K562 (cell line): Measurements from ENCODE around the gene HES5. TPM values are rescaled to one million over a fixed set of nuclear protein-coding genes. Genes with fewer than 3 reads are reported as not detected.
A peak's percentile ranks its signal among the peaks of the same experiment; 100 is the strongest.

Experiments used
- ATAC-seq: fragments of 200-7000 bp; cut with Tn5 transposase; 3 replicates; pipeline ENCODE4 v1.9.1; 2020; ENCODE audit warnings: moderate library complexity
- BruUV-seq: library from RNA; stranded (reverse); fragments of 400-500 nt; replicated peaks from 2 replicates; lab custom pipeline; 2021; lab: Mats Ljungman, UMichigan
- CTCF ChIA-PET: fragments of 300-600 bp; formaldehyde crosslinking; extraction: SDS; loops from one replicate; lab custom pipeline; 2021; ENCODE audit warnings: low intra/inter-chr PET ratio; lab: Yijun Ruan, JAX
- POLR2A ChIA-PET: fragments of 300-600, 350-650 bp; sonication (Branson Sonifier 250); formaldehyde crosslinking; extraction: SDS; loops from one replicate; lab custom pipeline; 2021; ENCODE audit warnings: antibody characterized with exemption, inconsistent platforms; lab: Yijun Ruan, JAX
- DNase-seq, 4 experiments: peaks; one replicate each; pipeline versions ENCODE4 v3.0.0 to v3.0.0-alpha.2; 2011 to 2018; ENCODE audit warnings: low spot score in 3 of 4, mixed read lengths in 3 of 4; ENCODE audit errors: extremely low read depth in 1 of 4
- FAIRE-seq: peaks from 2 replicates; lab custom pipeline; 2011; peaks lifted over from hg19 to GRCh38; lab: Jason Lieb, UNC
- H2AFZ ChIP-seq: 2 replicates; pipeline ENCODE4 v1.6.0; 2011; ENCODE audit warnings: low read depth, low read length, control low read depth, inconsistent platforms
- H3K27ac ChIP-seq: fragments of 200-600 bp; 3 replicates; pipeline ENCODE4 v1.8.0; 2011; ENCODE audit warnings: low read depth, mild to moderate bottlenecking, control low read depth, inconsistent platforms, low read length, moderate library complexity, mixed read lengths; ENCODE audit errors: extremely low read depth
- H3K27me3 ChIP-seq, 2 experiments: fragments of 300-600 bp in 1 of 2; 2 replicates in 1 of 2; 3 replicates in 1 of 2; pipeline versions ENCODE4 v1.6.0 to v1.8.0; 2011; ENCODE audit warnings: inconsistent platforms in 2 of 2, low read length in 2 of 2, mild to moderate bottlenecking in 1 of 2, mixed read lengths in 1 of 2, moderate library complexity in 1 of 2; ENCODE audit not compliant: control insufficient read depth in 2 of 2, insufficient read depth in 2 of 2
- H3K36me3 ChIP-seq: fragments of 300-600 bp; 3 replicates; pipeline ENCODE4 v1.8.0; 2011; ENCODE audit warnings: mild to moderate bottlenecking, low read length, inconsistent platforms; ENCODE audit not compliant: control insufficient read depth, insufficient read depth
- H3K4me1 ChIP-seq, 2 experiments: fragments of 200-600 bp in 1 of 2; replicated peaks in 1 of 2; 2 replicates in 1 of 2; 3 replicates in 1 of 2; pipeline versions ENCODE4 v1.5.1 to v1.8.0; 2011; ENCODE audit warnings: inconsistent platforms in 2 of 2, low read length in 2 of 2, mild to moderate bottlenecking in 1 of 2, mixed read lengths in 1 of 2, moderate library complexity in 1 of 2; ENCODE audit not compliant: control insufficient read depth in 2 of 2, insufficient read depth in 2 of 2
- H3K4me2 ChIP-seq: 2 replicates; pipeline ENCODE4 v1.6.1; 2011; ENCODE audit warnings: low read length, control low read depth, inconsistent platforms, mixed read lengths; ENCODE audit not compliant: insufficient read depth
- H3K4me3 ChIP-seq: fragments of 200-600 bp; sonication (generic), shearing (Covaris generic); 2 replicates; pipeline ENCODE4 v1.5.1; 2016; ENCODE audit warnings: control low read depth, inconsistent platforms
- H3K79me2 ChIP-seq: fragments of 200-600 bp; 3 replicates; pipeline ENCODE4 v1.8.0; 2011; ENCODE audit warnings: low read length, inconsistent platforms; ENCODE audit not compliant: control insufficient read depth, insufficient read depth
- H3K9ac ChIP-seq, 2 experiments: 2 replicates each; pipeline versions ENCODE4 v1.6.0 to v1.6.1; 2011; ENCODE audit warnings: low read depth in 2 of 2, low read length in 2 of 2, control low read depth in 1 of 2, inconsistent platforms in 1 of 2, mild to moderate bottlenecking in 1 of 2, mixed read lengths in 1 of 2; ENCODE audit not compliant: insufficient read depth in 1 of 2
- H3K9me1 ChIP-seq: one replicate; pipeline ENCODE4 v1.6.0; 2011; ENCODE audit warnings: inconsistent platforms, mild to moderate bottlenecking, low read length, moderate library complexity; ENCODE audit not compliant: control insufficient read depth, insufficient read depth
- H3K9me3 ChIP-seq: replicated peaks from 2 replicates; pipeline ENCODE4 v1.5.1; 2011; ENCODE audit warnings: low read depth, low read length, inconsistent platforms; ENCODE audit not compliant: control insufficient read depth, insufficient read depth
- H4K20me1 ChIP-seq: replicated peaks from 2 replicates; pipeline ENCODE4 v1.6.1; 2011; ENCODE audit warnings: low read length, inconsistent platforms, mixed read lengths; ENCODE audit not compliant: control insufficient read depth, insufficient read depth
- CBX1 ChIP-seq: sonication (generic); IDR thresholded peaks from 2 replicates; pipeline ENCODE4 v1.6.1; 2016; ENCODE audit warnings: antibody characterized with exemption, low read depth, mild to moderate bottlenecking
- CREB1 ChIP-seq, 2 experiments: sonication (generic) in 1 of 2; formaldehyde crosslinking in 1 of 2; IDR thresholded peaks; 2 replicates each; pipeline versions ENCODE4 v1.6.1 to v1.8.0; 2012 to 2022; ENCODE audit warnings: inconsistent platforms in 1 of 2, mild to moderate bottlenecking in 1 of 2, missing genetic modification reagents in 1 of 2, moderate library complexity in 1 of 2
- CSDE1 ChIP-seq, 2 experiments: fragments of 450-650 bp; IDR thresholded peaks; 2 replicates each; pipeline ENCODE4 v1.6.1; 2016; ENCODE audit warnings: mild to moderate bottlenecking in 1 of 2
- CTCF ChIP-seq, 3 experiments: IDR thresholded peaks in 2 of 3; conservative IDR thresholded peaks in 1 of 3; 2 replicates each; pipeline ENCODE4 v1.5.1; 2011 to 2012; ENCODE audit warnings: low read length in 3 of 3, mild to moderate bottlenecking in 3 of 3, control low read depth in 2 of 3, improper control_type of control experiment in 1 of 3, inconsistent platforms in 1 of 3, low read depth in 1 of 3, mixed read lengths in 1 of 3, moderate library complexity in 1 of 3; ENCODE audit not compliant: insufficient read depth in 2 of 3
- CXXC5 ChIP-seq: fragments of 250-450 bp; sonication (Bioruptor Pico); IDR thresholded peaks from 2 replicates; pipeline ENCODE4 v1.8.0; 2022; ENCODE audit warnings: inconsistent platforms, mild to moderate bottlenecking, moderate library complexity
- EGR1 ChIP-seq: fragments of 450-650 bp; conservative IDR thresholded peaks from 2 replicates; pipeline ENCODE4 v1.6.1; 2017; ENCODE audit warnings: mild to moderate bottlenecking
- LARP7 ChIP-seq: fragments of 450-650 bp; IDR thresholded peaks from 2 replicates; pipeline ENCODE4 v1.6.1; 2016
- TFAP4 ChIP-seq: sonication (generic); formaldehyde crosslinking; IDR thresholded peaks from 2 replicates; pipeline ENCODE4 v1.8.0; 2022; ENCODE audit warnings: missing genetic modification reagents, mild to moderate bottlenecking, moderate library complexity, borderline replicate concordance
- XRCC5 ChIP-seq: fragments of 200-400 bp; formaldehyde crosslinking; IDR thresholded peaks from 2 replicates; pipeline ENCODE4 v1.6.1; 2017; ENCODE audit warnings: low read depth, mild to moderate bottlenecking, low read length
- ZBTB7A ChIP-seq: IDR thresholded peaks from 2 replicates; pipeline ENCODE4 v1.6.1; 2011; ENCODE audit warnings: low read depth, mild to moderate bottlenecking, low read length, moderate library complexity, borderline replicate concordance; ENCODE audit not compliant: control insufficient read depth
- ZNF24 ChIP-seq: fragments of 450-650 bp; IDR thresholded peaks from 2 replicates; pipeline ENCODE4 v1.6.1; 2016
- WGBS: fragments of 100-300 bp; shearing (Covaris generic); methylation state at CpG from one replicate; pipeline ENCODE4 v1.1.6; 2016; ENCODE audit warnings: low coverage, mixed read lengths; ENCODE audit not compliant: insufficient coverage; ENCODE audit errors: missing lambda C conversion rate; 5-methylcytosine and 5-hydroxymethylcytosine counted together
- in situ Hi-C: fragments of 300-500 bp; cut with MboI; formaldehyde crosslinking; loops from 4 replicates; pipeline ENCODE4 v1.15.0; 2018; ENCODE audit warnings: inconsistent platforms, mixed read lengths
- intact Hi-C: fragments of 100-400 bp; cut with micrococcal nuclease; formaldehyde crosslinking; loops from 2 replicates; pipeline ENCODE4 v1.14.2; 2022
- polyA plus RNA-seq, 8 experiments: library from polyadenylated mRNA; depleted of rRNA in 4 of 8; stranded (reverse) in 5 of 8; unstranded in 3 of 8; fragments of >200 nt; fragmentation: Nextera tagmentation in 2 of 8; fragmentation: Illumina TruSeq in 1 of 8; extraction: Ambion mirVana in 2 of 8; extraction: Trizol in 1 of 8; gene quantifications; 2 replicates each; pipeline versions ENCODE4 v1.2.1 to v1.2.3, GENCODE V29; 2011 to 2014; ENCODE audit warnings: inconsistent platforms in 1 of 8, missing spikeins in 1 of 8
- total RNA-seq, 7 experiments: library from RNA; depleted of rRNA in 6 of 7; stranded (reverse); fragments of >200 nt in 6 of 7; fragmentation: Illumina TruSeq in 2 of 7; extraction: Trizol in 2 of 7; gene quantifications; 2 replicates each; pipeline versions ENCODE4 v1.2.1 to v1.2.3, GENCODE V29; 2011 to 2021; ENCODE audit warnings: low replicate concordance in 1 of 7
- TF ChIP-seq, protein P1 (sequence below): fragments of 450-650 bp; formaldehyde crosslinking; IDR thresholded peaks from 2 replicates; pipeline ENCODE4 v1.4.0; 2020; ENCODE audit warnings: mild to moderate bottlenecking, moderate library complexity
- TF ChIP-seq, protein P2 (sequence below): sonication (generic); formaldehyde crosslinking; IDR thresholded peaks from 2 replicates; pipeline ENCODE4 v1.8.1; 2022; ENCODE audit warnings: missing genetic modification reagents

Gene HES5
- total and polyA plus RNA-seq, 9 of the 15 experiments (the other 6 are each of a cell fraction or from before 2014, with no cell fraction given), result not detected

DNA sequence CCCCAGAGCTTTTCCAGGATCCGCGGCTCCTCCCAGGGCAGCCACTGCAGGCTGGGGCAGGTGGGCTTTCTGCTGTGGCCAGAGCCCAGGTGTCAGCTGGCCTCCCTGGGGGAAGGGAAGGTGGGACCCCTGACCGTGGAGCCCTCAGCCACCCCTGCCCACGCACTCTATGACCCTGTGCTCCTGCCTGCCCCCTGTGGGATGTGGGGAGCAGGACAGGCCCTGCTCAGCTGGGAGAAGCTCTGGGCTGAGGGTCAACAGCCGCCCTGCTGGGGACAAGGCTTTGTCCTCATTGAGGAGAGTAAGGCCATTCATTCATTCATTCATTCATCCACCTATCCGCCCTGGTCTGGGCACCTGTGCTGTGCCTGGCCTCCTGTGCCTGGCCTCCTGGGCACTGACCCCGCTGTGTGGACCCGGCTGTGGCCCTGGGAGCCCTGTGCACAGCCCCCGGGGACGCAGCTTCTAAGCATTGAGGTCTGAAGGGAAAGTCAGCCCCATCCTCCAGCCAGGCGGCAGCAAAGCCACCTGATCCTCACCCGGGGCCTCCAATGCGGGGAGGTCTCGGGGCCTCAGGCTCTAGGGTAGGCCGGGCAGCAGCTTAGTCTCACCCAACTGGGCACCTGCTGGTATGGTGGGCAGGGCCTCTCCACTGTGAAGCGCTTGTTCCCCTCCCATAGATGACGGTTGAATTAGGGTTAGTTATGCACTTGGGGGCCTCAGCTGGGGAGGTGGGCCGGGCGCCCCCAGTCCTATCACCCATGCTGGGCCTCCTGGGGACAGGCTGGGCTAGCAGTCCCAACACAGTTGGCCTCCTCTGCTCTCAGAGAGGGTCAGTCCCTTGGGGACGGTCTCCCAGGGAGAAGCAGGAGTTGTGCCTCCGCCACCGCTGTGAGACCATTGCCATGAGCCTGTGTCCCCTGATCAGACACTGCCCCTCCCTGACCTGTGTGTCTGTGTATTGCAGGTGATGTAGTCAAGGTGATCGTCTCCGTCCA lies 32.1 kb upstream of the HES5 start:
- Histone ChIP-seq H3K9me1 (no peaks in the 10 kb centered on the region), H3K4me3 (no peak overlapping the region), H3K27me3 (peaks cover 21 to 39% of the 10 kb centered on the region in 2 experiments), H3K79me2 (no peaks in the 10 kb centered on the region), H2AFZ (no peak overlapping the region), H3K9me3 (no peaks in the 10 kb centered on the region), H3K9ac (no peak overlapping the region), H3K36me3 (no peaks in the 10 kb centered on the region), H3K4me1 (peaks cover 10 to 73% of the 10 kb centered on the region in 2 experiments; a peak in 4 of 5 replicates), H3K27ac (no peak overlapping the region), H3K4me2 (no peak overlapping the region), H4K20me1 (no peaks in the 10 kb centered on the region)
- POLR2A ChIA-PET, result interaction anchor here (0.5 to 3.3 kb wide), 5 partner anchors 8 to 401 kb away, joined by 3 to 13 read pairs (median 4); partner anchors contain the start of genes PANK4 and PRXL2B
- in situ Hi-C loops (no loop called here), intact Hi-C loops (no loop called here)
- 52% methylated on average over 24 of the region's 24 CpGs for WGBS
- peak; percentile 56 to 69 (median 64) for DNase-seq
- BruUV-seq, result no TSS peak
- CTCF ChIA-PET, result interaction anchor here (0.6 kb wide), 2 partner anchors 14 to 23 kb away, joined by 3 read pairs; no protein-coding TSS in a partner anchor
- ATAC-seq, result peak; percentile 77
- peak; percentile 26 for FAIRE-seq
- no peak for TF ChIP-seq XRCC5
- 0 out of 2 replicates have a peak, but pooled peaks have one; percentile 37 for TF ChIP-seq CBX1
- peak; percentile 91 for TF ChIP-seq ZNF24
- peak; percentile 82 for TF ChIP-seq TFAP4 (CRISPR knock-in tag)
- no peak for TF ChIP-seq CSDE1 (IDR thresholded peaks at IDR 0.05)
- TF ChIP-seq, protein P1, sequence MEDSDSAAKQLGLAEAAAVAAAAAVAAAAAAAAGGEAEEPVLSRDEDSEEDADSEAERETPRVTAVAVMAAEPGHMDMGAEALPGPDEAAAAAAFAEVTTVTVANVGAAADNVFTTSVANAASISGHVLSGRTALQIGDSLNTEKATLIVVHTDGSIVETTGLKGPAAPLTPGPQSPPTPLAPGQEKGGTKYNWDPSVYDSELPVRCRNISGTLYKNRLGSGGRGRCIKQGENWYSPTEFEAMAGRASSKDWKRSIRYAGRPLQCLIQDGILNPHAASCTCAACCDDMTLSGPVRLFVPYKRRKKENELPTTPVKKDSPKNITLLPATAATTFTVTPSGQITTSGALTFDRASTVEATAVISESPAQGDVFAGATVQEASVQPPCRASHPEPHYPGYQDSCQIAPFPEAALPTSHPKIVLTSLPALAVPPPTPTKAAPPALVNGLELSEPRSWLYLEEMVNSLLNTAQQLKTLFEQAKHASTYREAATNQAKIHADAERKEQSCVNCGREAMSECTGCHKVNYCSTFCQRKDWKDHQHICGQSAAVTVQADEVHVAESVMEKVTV (CRISPR knock-in tag), result no peak
- TF ChIP-seq LARP7, result no peak
- peak; percentile 64 to 77 (median 67) for TF ChIP-seq CTCF (IDR thresholded peaks at IDR 0.05 in 2 of 3, conservative IDR thresholded peaks at IDR 0.05 in 1 of 3; ENCODE audit: insufficient read depth in 2 of 3, low read depth in 1 of 3, low read length in 3 of 3)
- TF ChIP-seq CXXC5 (CRISPR knock-in tag), result 0 out of 2 replicates have a peak, but pooled peaks have one; percentile 18
- peak; percentile 88 for TF ChIP-seq EGR1
- no peak for TF ChIP-seq CREB1 (IDR thresholded peaks at IDR 0.05)
- TF ChIP-seq CREB1 (CRISPR knock-in tag; IDR thresholded peaks at IDR 0.05), result 0 out of 2 replicates have a peak, but pooled peaks have one; percentile 28
- TF ChIP-seq, protein P2, sequence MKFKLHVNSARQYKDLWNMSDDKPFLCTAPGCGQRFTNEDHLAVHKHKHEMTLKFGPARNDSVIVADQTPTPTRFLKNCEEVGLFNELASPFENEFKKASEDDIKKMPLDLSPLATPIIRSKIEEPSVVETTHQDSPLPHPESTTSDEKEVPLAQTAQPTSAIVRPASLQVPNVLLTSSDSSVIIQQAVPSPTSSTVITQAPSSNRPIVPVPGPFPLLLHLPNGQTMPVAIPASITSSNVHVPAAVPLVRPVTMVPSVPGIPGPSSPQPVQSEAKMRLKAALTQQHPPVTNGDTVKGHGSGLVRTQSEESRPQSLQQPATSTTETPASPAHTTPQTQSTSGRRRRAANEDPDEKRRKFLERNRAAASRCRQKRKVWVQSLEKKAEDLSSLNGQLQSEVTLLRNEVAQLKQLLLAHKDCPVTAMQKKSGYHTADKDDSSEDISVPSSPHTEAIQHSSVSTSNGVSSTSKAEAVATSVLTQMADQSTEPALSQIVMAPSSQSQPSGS, result no peak
- peak; percentile 36; the same call in 1 of the 2 replicates for TF ChIP-seq ZBTB7A
